NCI-H1048 (cell line): ENCODE results near the gene AKAP3.

Experiments used
- DNase-seq: peaks from one replicate; lab custom pipeline; 2025; lab: John Stamatoyannopoulos, UW

AKAP3 gene

GRCh38 chr12:4595881-4596280 is 53.0 kb downstream of the AKAP3 start:
- DNase-seq = no peak

GRCh38 chr12:4591180-4591687 is 57.6 kb downstream of the AKAP3 start:
- no peak for DNase-seq

GRCh38 chr12:4589941-4590340 is 58.9 kb downstream of the AKAP3 start:
- no peak for DNase-seq

- no peak for DNase-seq
Observed at GRCh38 chr12:4588916-4589315, 59.9 kb downstream of the AKAP3 start.

GRCh38 chr12:4587108-4587507 is 61.7 kb downstream of the AKAP3 start:
- DNase-seq = no peak

- no peak for DNase-seq
Observed at GRCh38 chr12:4586500-4586899, 62.4 kb downstream of the AKAP3 start.

GRCh38 chr12:4584896-4585295 is 64.0 kb downstream of the AKAP3 start:
- DNase-seq = no peak

- no peak for DNase-seq
Observed at GRCh38 chr12:4584281-4584680, 64.6 kb downstream of the AKAP3 start.

GRCh38 chr12:4580281-4580688 is 68.6 kb downstream of the AKAP3 start:
- DNase-seq = no peak

- no peak for DNase-seq
Observed at GRCh38 chr12:4579305-4580102, 69.3 kb downstream of the AKAP3 start.

- DNase-seq = no peak
Observed at GRCh38 chr12:4572680-4573079, 76.2 kb downstream of the AKAP3 start.

GRCh38 chr12:4569261-4569660 is 79.6 kb downstream of the AKAP3 start:
- no peak for DNase-seq

GRCh38 chr12:4567073-4567881 is 81.6 kb downstream of the AKAP3 start:
- DNase-seq = no peak

- no peak for DNase-seq
Observed at GRCh38 chr12:4566474-4566873, 82.4 kb downstream of the AKAP3 start.
